Measurements from ENCODE around the gene SKIL. TPM values are rescaled to one million over a fixed set of nuclear protein-coding genes. Genes with fewer than 3 reads are reported as not detected.
"Not testable (repeated sequence)": the region's sequence is repeated elsewhere in the genome, so short reads cannot be mapped to it uniquely, and the experiment has no call there.

Gene SKIL
- total and polyA plus RNA-seq, 3 donors from 2014 or later = 19.1 to 53.6 (median 47.4) TPM

DNA sequence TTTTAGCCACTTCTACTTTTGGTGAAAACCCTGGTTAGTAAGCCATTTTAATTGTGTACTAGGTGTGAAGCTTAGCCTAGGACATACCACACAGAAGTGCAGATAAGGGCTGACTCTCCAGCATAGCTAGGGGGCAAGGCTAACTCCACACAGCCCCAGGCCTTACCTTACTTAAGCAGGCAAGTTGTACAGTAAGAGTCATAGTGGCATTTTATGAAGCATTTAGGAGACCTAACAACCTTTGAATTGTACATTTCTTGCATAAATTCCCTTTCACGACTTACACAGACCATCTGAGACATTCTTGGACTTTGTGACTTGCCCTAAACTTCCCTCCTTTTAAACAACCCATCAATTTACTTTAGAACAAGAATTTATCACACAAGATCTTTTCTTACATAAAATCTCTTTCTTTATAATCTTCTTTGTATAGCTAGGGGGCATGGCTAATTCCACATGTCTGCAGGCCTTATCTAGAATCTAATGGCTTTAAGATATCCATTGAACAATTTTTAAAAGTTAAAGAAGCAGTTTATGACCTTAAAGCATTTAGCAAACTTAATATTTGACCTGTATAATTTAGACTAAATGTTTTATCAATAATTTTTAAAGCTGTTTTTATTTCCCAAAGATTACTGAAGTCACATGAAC lies 18.7 kb upstream of the SKIL start:
- no peak overlapping the region for H3K4me3 ChIP-seq
- WGBS, 2 donors = 90 to 97% methylated on average over 1 of the region's 1 CpG
- H3K9me3 ChIP-seq = no peaks in the 10 kb centered on the region
- H3K4me1 ChIP-seq = no peaks in the 10 kb centered on the region
- H3K36me3 ChIP-seq (ENCODE audit: low read depth, missing control alignments) = no peaks in the 10 kb centered on the region
- H3K27ac ChIP-seq = no peak overlapping the region
- no peak for TF ChIP-seq POLR2A (IDR thresholded peaks at IDR 0.05)
- TF ChIP-seq, protein P1, sequence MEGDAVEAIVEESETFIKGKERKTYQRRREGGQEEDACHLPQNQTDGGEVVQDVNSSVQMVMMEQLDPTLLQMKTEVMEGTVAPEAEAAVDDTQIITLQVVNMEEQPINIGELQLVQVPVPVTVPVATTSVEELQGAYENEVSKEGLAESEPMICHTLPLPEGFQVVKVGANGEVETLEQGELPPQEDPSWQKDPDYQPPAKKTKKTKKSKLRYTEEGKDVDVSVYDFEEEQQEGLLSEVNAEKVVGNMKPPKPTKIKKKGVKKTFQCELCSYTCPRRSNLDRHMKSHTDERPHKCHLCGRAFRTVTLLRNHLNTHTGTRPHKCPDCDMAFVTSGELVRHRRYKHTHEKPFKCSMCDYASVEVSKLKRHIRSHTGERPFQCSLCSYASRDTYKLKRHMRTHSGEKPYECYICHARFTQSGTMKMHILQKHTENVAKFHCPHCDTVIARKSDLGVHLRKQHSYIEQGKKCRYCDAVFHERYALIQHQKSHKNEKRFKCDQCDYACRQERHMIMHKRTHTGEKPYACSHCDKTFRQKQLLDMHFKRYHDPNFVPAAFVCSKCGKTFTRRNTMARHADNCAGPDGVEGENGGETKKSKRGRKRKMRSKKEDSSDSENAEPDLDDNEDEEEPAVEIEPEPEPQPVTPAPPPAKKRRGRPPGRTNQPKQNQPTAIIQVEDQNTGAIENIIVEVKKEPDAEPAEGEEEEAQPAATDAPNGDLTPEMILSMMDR (IDR thresholded peaks at IDR 0.05) = no peak
- intact Hi-C loops (cut with DNase I; ENCODE audit: low total_unique reads) = no loop called here
- H3K27me3 ChIP-seq = no peaks in the 10 kb centered on the region
- DNase-seq = no peak

DNA sequence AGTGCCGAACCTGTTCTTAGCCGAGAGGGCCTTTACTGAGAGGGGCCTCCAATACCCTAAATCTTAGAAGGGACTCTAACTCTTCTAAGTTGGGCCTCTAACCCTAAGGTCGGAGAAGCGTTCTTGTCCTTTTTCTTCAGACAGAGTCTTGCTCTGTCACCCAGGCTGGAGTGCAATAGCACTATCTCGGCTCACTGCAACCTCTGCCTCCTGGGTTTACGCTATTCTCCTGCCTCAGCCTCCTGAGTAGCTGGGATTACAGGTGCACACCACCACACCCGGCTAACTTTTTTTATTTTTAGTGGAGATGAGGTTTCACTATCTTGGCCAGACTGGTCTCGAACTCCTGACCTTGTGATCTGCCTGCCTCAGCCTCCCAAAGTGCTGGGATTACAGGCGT lies 15.2 kb upstream of the SKIL start:
- DNase-seq; H3K4me3 ChIP-seq; intact Hi-C loops (cut with DNase I; ENCODE audit: low total_unique reads); H3K4me1 ChIP-seq; H3K36me3 ChIP-seq (ENCODE audit: low read depth, missing control alignments); H3K9me3 ChIP-seq; H3K27me3 ChIP-seq; H3K27ac ChIP-seq: not testable (repeated sequence)
- WGBS, 2 donors = 90 to 96% methylated on average over 9 of the region's 9 CpGs

- WGBS, 2 donors = 62 to 73% methylated on average over 6 of the region's 6 CpGs
- H3K27me3 ChIP-seq; intact Hi-C loops (cut with DNase I; ENCODE audit: low total_unique reads): not testable (repeated sequence)
Observed at GRCh38 chr3:170343859-170344258, 13.7 kb upstream of the SKIL start.

DNA sequence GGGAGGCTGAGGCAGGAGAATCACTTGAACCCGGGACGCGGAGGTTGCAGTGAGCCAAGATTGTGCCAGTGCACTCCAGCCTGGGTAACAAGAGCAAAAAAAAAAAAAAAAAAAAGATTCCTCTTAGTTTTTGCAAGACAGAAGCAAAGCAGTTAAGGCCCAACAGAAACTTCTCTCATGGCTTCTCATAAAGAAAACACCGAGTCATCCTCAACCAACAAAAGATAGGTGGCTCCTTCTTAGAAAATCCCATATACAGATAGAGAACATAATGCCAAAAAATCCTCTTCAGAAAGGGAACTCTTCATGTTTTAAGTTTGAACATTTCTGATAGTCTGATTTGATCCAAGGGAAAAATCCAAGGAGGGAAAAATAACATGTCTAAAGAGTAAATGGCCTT lies 12.5 kb upstream of the SKIL start:
- DNase-seq = no peak
- H3K9me3 ChIP-seq = no peaks in the 10 kb centered on the region
- no peaks in the 10 kb centered on the region for H3K36me3 ChIP-seq (ENCODE audit: low read depth, missing control alignments)
- no peak overlapping the region for H3K4me3 ChIP-seq
- no peaks in the 10 kb centered on the region for H3K27me3 ChIP-seq
- TF ChIP-seq POLR2A (IDR thresholded peaks at IDR 0.05) = no peak
- TF ChIP-seq, protein P1 (IDR thresholded peaks at IDR 0.05) = no peak
- WGBS, 2 donors = 88 to 89% methylated on average over 4 of the region's 4 CpGs
- no peaks in the 10 kb centered on the region for H3K4me1 ChIP-seq
- intact Hi-C loops (cut with DNase I; ENCODE audit: low total_unique reads) = no loop called here
- no peak overlapping the region for H3K27ac ChIP-seq

More at GRCh38 chr3:170343859-170344258, 13.7 kb upstream of the SKIL start:
- not testable (repeated sequence) for H3K4me1 ChIP-seq; DNase-seq; H3K9me3 ChIP-seq; H3K27ac ChIP-seq; H3K36me3 ChIP-seq (ENCODE audit: low read depth, missing control alignments); H3K4me3 ChIP-seq

GRCh38 chr3:170346481-170347392 lies 10.8 kb upstream of the SKIL start:
- no peak for TF ChIP-seq POLR2A (IDR thresholded peaks at IDR 0.05)
- TF ChIP-seq, protein P1 (IDR thresholded peaks at IDR 0.05) = no peak
- Histone ChIP-seq H3K27me3 (no peaks in the 10 kb centered on the region), H3K9me3 (no peaks in the 10 kb centered on the region), H3K4me3 (no peak overlapping the region), H3K36me3 (ENCODE audit: low read depth, missing control alignments) (no peaks in the 10 kb centered on the region), H3K4me1 (no peaks in the 10 kb centered on the region), H3K27ac (no peak overlapping the region)
- no peak for DNase-seq
- intact Hi-C loops (cut with DNase I; ENCODE audit: low total_unique reads) = no loop called here
- 93 to 95% methylated on average over 12 of the region's 12 CpGs for WGBS, 2 donors
